ENCODE data around the gene ARRB2.
"Not testable (repeated sequence)": the region's sequence is repeated elsewhere in the genome, so short reads cannot be mapped to it uniquely, and the experiment has no call there.

The ARRB2 gene

DNA sequence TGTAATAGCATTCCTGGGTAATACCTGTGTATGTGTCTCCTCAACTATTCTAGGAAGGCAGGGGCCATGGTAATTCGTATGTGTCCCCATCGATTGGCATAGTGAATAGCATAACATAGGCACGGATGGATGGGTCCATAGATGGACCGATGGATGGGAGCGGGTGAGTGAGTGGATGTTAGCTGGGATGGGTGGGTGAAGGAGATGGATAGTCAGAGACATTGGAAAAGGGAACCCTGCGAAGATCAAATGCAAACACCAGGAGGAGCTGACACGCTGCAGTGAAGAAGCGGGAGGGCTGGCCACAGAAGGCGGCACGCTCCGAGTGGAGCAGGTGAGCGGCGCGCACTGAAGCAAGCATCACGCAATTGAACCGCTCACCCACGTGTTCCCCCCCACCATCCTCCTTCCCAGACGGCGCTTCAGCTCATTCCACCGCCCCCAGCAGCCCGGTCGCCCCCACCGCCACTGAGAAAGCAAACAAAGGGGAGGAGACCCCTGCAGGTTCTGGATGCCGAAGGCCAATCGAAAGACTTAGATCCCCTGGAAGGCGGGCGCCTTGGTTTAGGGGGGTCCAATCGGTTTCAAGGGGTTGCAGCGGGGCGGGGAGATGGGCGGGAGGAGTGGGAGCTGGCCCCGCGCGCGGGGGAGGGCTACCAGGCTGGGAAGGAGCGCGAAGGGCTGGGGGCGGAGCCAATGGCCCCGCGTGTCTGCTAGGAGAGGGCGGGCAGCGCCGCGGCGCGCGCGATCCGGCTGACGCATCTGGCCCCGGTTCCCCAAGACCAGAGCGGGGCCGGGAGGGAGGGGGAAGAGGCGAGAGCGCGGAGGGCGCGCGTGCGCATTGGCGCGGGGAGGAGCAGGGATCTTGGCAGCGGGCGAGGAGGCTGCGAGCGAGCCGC, at the start of gene ARRB2:
Gene ARRB2 (plus strand): TSS at position 839 of the 899 bp plus-strand sequence. CDS start 90 bp downstream, outside the sequence.
- DNase-seq = peak; percentile 98

GRCh38 chr17:4663711-4664110, 46.7 kb upstream of the ARRB2 start:
- no peak for DNase-seq

DNA sequence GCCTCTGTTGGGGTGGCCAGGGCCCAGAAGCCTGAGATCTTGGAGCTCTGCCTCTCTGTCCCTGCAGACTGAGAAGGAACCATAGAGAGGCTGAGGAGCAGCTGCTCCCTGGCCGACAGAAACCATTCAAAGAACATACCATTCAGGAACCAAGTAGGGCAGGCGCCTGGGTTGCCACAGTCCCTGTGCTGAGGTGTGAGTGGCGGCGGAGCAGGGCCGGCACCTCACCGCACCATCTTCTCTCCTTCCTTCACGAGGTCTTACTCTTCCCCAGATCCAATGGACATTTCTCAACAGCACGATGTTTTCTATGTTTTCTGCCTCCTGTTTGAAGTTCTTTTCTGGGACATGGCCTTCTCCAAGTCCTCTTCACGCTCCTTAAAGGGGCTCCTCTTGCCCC, 46.2 kb upstream of the ARRB2 start:
- no peak for DNase-seq

GRCh38 chr17:4665027-4665426, 45.4 kb upstream of the ARRB2 start:
- no peak for DNase-seq

- DNase-seq = no peak
These were observed 44.1 kb upstream of the ARRB2 start for GRCh38 chr17:4666296-4666695.

- DNase-seq = no peak
These were observed 43.3 kb upstream of the ARRB2 start for GRCh38 chr17:4667166-4667565.

DNA sequence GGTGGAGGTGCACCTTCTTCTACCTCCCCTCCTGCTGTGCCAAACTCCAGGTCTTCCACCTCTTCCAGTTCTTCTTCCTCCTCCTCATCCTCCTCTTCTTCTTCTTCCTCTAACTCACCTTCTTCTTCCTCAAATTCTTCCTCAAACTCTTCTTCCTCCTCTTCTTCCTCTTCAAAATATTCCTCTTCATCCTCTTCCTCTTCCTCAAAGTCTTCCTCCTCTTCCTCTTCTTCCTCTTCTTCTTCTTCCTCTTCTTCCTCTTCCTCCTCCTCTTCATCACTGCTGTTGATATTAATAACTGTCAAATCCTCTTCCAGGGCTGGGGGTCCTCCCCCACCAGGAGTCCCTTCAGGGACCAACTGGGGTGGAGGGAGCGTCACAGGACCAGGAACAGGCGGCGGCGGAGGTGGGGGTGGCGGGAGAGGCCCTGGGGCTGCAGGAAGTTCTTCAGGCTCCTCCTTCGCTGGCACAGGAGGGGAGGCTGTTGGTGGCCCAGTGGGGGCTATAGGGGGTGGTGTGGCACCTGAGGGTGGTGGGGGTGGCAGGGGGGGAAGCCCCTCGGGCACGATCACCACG, 38.3 kb upstream of the ARRB2 start:
- no peak for DNase-seq

DNA sequence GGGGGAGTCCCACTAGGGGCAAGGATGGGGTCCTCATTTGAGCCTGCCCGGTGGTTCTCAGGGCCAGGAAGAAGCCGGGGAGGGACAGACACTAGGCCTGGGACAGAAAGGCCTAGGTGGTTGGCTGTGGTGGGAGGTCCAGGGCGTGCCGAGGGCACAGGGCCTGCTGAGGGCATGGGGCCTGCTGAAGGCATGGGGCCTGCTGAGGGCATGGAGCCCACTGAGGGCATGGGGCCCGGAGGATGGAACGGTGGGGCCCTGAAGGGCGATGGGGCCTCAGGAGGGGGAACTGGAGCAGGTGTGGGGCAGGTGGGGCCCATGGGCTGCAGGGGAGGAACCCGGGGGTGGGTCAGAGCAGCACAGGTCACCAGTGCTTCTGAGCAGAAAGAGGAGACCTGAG, 37.7 kb upstream of the ARRB2 start:
- DNase-seq = no peak

DNA sequence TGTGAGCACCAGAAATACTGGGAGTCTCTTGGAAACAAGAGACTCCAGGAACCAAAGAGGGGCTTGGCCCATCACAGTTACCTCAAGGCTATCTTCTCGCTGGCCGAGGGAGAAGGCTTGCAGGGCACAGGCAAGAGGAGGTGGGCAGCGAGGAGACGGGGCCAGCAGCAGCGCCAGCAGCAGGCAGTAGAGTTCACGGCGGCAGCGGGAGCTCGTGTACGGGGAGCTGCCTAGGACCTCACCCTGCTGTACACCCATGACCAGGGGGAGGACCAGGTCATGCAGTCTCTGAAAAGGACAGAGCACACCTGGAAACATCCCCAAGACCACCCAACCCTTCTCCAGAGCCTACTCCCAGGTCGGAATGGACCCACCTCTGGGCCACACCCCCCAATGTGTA, 37.3 kb upstream of the ARRB2 start:
- DNase-seq = no peak

- DNase-seq = no peak
These were observed 36.3 kb upstream of the ARRB2 start for GRCh38 chr17:4673986-4674684.

DNA sequence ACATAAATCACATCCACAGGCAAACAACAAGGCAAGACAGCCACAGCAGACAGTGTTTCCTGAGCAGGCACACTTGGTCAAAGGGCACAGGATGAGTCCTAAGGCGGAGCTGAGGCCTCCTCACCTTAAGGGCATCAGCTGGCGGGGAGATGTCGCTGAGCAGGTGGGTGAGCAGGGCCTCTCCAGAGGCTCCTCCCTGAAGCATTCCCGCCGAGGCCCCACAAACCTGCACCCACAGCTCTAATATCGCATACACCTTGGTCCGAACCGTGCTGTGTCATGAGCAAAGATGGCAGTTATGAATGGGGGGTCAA, 35.8 kb upstream of the ARRB2 start:
- no peak for DNase-seq

GRCh38 chr17:4675791-4676190, 34.6 kb upstream of the ARRB2 start:
- DNase-seq = no peak

DNA sequence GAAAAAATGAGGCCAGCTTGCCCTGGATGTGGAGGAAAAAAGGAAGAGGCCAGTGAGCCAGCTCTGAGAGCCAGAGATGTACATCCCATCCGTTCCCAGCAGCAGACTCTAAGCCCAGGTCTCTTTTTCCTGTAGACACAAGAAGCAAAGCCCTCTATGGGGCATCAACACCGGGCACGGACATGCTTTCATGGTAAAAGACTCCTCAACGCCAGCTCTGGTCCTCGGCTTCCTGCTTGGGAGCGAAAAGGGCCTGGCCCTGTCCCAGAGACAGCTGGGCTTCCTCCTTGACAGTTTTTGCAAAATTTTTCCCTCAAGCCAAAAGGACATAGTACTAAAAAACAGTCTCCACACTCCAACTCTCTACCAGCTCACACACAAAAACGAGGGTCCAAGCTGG, 33.6 kb upstream of the ARRB2 start:
- no peak for DNase-seq

DNA sequence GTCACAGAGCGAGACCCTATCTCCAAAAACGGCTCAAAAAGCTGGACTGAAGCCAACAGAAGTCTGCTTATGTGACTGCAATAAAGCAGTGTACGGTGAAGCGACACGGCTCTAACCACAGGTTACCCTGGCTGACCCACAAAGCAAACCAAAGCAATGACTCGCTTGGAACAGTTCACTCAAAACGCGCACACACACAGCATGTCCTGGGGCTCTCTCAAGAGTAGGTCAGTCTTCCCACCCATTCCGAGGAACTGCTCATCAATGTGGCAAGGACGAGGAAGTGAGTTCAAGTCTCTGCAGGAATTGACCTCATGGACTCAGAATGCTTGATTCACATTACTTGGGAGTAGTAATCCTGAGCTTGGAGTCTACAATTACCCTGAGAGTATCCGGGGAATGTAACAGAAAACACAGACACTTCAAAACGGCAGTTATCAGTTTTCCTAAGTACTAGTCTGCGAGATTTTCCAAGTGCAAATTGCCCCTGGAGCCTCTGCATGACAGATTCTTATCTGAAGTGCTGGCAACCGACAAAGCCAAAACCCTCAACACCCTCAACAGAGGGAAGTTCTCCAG, 31.9 kb upstream of the ARRB2 start:
- DNase-seq = no peak

DNA sequence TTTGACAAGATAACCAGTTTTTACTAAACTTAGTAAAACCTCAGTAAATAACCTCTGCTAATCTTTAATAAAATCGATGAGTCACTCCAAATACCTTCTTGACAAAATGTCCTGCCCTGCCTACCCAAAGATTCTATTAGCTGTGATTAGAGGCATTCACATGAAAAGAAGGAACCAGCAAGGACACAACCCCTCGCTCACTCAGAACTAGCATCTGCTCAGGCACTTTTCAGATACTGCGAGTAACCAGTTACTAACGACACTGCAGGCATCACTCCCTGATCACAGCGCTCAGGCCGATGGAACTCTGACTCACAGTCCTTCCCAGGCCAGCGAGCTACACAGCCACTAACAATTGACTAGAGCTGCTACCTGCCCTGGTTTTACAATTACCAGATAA, 30.8 kb upstream of the ARRB2 start:
- DNase-seq = no peak

- DNase-seq = not testable (repeated sequence)
These were observed 26.7 kb upstream of the ARRB2 start for GRCh38 chr17:4683739-4684138.

GRCh38 chr17:4689872-4690271, 20.6 kb upstream of the ARRB2 start:
- DNase-seq = not testable (repeated sequence)

- DNase-seq = no peak
These were observed 19.7 kb upstream of the ARRB2 start for GRCh38 chr17:4690745-4691144.

DNA sequence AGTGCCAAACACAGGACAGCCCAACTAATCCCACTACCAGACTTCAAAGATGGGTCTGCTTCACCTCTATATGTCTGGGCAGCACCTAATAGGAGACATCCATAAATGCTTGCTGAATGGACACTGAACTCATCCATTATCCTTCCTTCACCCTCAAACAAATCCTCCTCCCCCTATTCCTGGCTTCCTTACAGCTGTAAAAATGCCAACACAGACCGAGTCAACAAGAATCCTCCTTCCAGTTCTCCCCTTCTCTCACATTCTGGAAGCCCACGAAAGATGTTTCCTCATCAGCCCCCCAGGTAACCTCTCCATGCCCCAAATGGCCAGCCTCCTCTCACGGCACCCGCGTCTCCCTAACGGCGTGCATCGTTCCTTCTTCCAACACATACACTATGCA, 18.7 kb upstream of the ARRB2 start:
- DNase-seq = no peak

DNA sequence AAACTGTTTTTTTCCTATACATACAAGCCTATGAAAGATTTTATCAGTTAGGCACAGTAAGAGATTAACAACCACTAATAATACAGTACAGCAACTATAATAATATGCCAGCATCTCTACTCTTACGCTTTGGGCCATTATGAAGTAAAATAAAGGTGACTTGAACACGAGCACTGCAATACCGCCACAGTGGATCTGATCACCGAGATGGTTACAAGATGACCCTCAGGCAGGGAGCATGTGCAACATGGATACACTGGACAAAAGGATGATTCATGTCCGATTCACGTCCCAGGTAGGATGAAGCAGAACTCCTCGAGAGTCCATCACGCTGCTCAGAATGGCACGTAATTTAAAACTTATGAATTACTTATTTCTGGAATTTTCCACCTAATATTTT, 17.0 kb upstream of the ARRB2 start:
- no peak for DNase-seq

- DNase-seq = peak; percentile 73
These were observed 14.0 kb upstream of the ARRB2 start for GRCh38 chr17:4696437-4696805.

DNA sequence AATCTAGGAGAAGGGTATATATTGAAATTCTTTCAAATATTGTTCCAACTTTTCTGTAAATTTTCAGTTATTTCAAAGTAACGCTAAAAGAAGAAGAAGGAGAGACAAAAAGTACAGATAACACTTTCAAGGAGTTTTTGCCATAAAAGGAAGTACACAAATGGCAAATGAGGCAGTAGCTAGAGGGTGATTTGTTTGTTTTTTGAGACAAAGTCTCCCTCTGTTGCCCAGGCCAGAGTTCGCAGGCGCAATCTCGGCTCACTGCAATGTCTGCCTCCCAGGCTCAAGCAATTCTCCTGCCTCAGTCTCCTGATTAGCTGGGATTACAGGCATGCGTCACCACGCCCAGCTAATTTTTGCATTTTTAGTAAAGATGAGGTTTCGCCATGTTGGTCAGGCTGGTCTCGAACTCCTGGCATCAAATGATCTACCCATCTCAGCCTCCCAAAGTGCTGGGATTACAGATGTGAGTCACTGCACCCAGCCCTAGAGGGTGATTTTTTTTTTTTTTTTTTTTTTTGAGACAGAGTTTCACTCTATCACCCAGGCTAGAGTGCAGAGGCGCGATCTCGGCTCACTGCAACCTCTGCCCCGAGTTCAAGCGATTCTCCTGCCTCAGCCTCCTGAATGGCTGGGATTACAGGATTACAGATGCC, 10.9 kb upstream of the ARRB2 start:
- not testable (repeated sequence) for DNase-seq

DNA sequence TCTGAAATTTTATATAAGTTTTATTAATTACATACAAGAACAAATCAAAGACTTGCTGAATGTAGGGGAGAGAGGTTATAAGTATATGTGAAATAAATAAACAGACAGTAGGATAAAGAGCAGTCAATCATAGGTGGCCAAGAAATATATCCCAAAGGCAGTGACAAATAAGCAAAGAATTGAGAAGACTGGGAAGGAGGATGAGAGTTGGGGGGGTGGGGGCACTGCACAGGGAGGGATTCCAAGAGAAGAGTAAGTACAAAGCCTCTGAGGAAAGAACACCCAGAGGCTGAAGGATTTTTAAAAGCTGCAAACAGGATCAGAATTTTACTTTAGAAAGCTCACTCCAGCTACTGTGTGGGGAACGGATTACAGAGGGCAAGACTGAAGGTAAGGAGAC, 9.3 kb upstream of the ARRB2 start:
- no peak for DNase-seq

All from CD4-positive, alpha-beta T cell treated with Interleukin-10 for 1 hour (primary cell).